ENCODE measurements around the gene PARD6B.

The PARD6B gene

GRCh38 chr20:50802289-50802688 lies 70.9 kb downstream of the PARD6B start:
- TF ChIP-seq CTCF (IDR thresholded peaks at IDR 0.05), result no peak

- TF ChIP-seq CTCF (IDR thresholded peaks at IDR 0.05), result no peak
Measured at GRCh38 chr20:50804437-50805348, 73.3 kb downstream of the PARD6B start.

- TF ChIP-seq CTCF (IDR thresholded peaks at IDR 0.05), result no peak
Measured at GRCh38 chr20:50805349-50805684, 73.9 kb downstream of the PARD6B start.

- no peak for TF ChIP-seq CTCF (IDR thresholded peaks at IDR 0.05)
Measured at GRCh38 chr20:50806126-50806768, 74.9 kb downstream of the PARD6B start.
